OCI-LY3 (cell line): ENCODE results near the gene SMTNL2.

ENCODE experiments used
- EZH2phosphoT487 ChIP-seq: fragments of 200-600 bp; shearing (Covaris generic); IDR thresholded peaks from 2 replicates; pipeline ENCODE4 v1.6.1; 2018; ENCODE audit warnings: antibody characterized with exemption, mixed run types, low read depth
- TF ChIP-seq, protein P1 (sequence below): fragments of 200-600, 300-600 bp; sonication (generic); IDR thresholded peaks from 2 replicates; pipeline ENCODE4 v1.5.1; 2014; ENCODE audit warnings: antibody characterized with exemption, low read length, low read depth

DNA sequence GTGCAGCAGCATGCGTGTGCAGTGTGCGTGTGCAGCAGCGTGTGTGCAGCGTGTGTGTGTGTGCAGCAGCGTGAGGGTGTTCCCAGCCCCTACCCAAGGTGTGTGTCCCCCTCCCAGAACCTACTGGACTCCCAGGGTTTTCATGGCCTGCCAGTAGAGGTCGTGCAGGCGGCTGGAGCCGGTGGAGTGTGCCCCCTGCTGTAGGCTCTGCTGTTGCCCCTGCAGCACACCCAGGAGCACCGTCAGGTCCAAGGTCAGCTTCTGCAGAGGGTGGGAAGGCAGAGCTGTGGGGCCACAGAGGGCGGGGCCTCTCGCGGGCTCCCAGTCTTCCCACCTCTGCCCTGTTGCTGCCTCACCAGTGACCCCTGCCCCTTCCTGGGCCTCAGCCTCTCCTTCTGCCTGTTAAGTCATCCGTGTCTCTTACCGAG lies 44.1 kb upstream of the SMTNL2 start:
- TF ChIP-seq, protein P1, sequence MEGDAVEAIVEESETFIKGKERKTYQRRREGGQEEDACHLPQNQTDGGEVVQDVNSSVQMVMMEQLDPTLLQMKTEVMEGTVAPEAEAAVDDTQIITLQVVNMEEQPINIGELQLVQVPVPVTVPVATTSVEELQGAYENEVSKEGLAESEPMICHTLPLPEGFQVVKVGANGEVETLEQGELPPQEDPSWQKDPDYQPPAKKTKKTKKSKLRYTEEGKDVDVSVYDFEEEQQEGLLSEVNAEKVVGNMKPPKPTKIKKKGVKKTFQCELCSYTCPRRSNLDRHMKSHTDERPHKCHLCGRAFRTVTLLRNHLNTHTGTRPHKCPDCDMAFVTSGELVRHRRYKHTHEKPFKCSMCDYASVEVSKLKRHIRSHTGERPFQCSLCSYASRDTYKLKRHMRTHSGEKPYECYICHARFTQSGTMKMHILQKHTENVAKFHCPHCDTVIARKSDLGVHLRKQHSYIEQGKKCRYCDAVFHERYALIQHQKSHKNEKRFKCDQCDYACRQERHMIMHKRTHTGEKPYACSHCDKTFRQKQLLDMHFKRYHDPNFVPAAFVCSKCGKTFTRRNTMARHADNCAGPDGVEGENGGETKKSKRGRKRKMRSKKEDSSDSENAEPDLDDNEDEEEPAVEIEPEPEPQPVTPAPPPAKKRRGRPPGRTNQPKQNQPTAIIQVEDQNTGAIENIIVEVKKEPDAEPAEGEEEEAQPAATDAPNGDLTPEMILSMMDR: peak; percentile 28
- TF ChIP-seq EZH2phosphoT487: no peak
